Activated CD4-positive, alpha-beta T cell treated with anti-CD3 and anti-CD28 coated beads, Interleukin-2, amount 10 ng/mL, durations not matched to agents 24 days and 14 days (primary cell): Measurements from ENCODE around the gene SLC36A2. TPM values are rescaled to one million over a fixed set of nuclear protein-coding genes. Genes with fewer than 3 reads are reported as not detected.
"Not testable (repeated sequence)": the region's sequence is repeated elsewhere in the genome, so short reads cannot be mapped to it uniquely, and the experiment has no call there.

ENCODE experiments used
- DNase-seq: peaks from one replicate; pipeline ENCODE4 v3.0.0; 2022
- H3K27ac Mint-ChIP-seq: one replicate; pipeline ENCODE4 v1.8.0; 2022; ENCODE audit warnings: mild to moderate bottlenecking, mixed read lengths
- H3K27me3 Mint-ChIP-seq: one replicate; pipeline ENCODE4 v1.8.0; 2022; ENCODE audit warnings: mixed read lengths
- H3K36me3 Mint-ChIP-seq: one replicate; pipeline ENCODE4 v1.8.0; 2022; ENCODE audit warnings: low read depth, mild to moderate bottlenecking, mixed read lengths
- H3K4me1 Mint-ChIP-seq: one replicate; pipeline ENCODE4 v1.8.0; 2021; ENCODE audit warnings: mixed read lengths
- H3K4me3 Mint-ChIP-seq: one replicate; pipeline ENCODE4 v1.8.0; 2022; ENCODE audit warnings: mild to moderate bottlenecking, moderate library complexity, mixed read lengths
- H3K9me3 Mint-ChIP-seq: one replicate; pipeline ENCODE4 v1.8.0; 2021; ENCODE audit warnings: mixed read lengths
- intact Hi-C: fragments of 100-400 bp; cut with micrococcal nuclease; formaldehyde crosslinking; loops from one replicate; pipeline ENCODE4 v1.15.1; 2023
- total RNA-seq: library from RNA; stranded (reverse); gene quantifications from 2 replicates; pipeline ENCODE4 v1.2.3, GENCODE V29; 2022

Gene SLC36A2
- total RNA-seq = not detected in 2 replicates

DNA sequence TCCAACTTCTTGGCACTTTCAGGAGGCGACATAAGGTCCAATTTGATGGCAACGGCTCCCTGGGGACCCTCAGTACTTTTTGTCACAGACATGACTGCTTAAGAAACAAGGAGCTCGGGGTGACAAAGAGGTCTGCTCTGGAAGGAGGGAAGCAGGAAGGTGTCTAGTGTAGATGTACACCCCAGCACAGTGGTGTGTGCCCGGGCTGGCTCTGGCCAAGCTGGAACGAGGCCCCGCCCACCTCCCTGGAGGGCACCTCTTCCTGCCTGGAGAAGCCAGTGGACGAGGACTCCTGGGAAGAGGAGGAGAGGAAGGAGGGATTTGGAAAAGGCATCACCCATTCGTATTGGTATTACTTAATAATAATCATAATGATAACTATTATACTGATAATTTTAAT, at the start of gene SLC36A2:
Gene SLC36A2 (minus strand): TSS at position 191 of the 400 bp plus-strand sequence. CDS start 99 bp downstream, at position 92.
- no peak for DNase-seq
- H3K36me3 Mint-ChIP-seq = no peaks in the 10 kb centered on the region
- H3K4me3 Mint-ChIP-seq = no peak within 1 kb of the TSS
- H3K27me3 Mint-ChIP-seq = peaks cover 15% of the 10 kb centered on the region
- no peaks in the 10 kb centered on the region for H3K9me3 Mint-ChIP-seq
- H3K27ac Mint-ChIP-seq = no peak within 1 kb of the TSS
- intact Hi-C loops = no loop called here
- no peaks in the 10 kb centered on the region for H3K4me1 Mint-ChIP-seq

DNA sequence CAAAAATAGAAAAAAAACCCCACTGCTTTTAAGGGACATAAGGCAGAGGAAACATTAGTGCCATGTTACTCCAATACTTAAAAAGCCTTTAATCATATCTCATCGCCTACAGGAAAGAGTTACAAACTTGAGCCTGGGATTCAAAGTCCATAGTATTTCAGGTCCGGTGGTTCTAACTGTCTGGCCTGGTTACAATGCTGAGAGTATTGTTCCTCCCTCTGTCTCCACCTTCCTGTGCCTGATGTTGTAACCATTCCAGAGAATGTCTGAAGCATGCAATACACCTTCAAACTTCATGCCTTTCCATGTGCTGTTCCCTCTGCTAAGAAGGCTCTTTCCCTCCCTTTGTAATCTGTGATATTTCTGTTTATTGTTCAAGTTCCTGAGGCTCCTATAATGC, 41.6 kb upstream of the SLC36A2 start:
- H3K27ac Mint-ChIP-seq = no peak overlapping the region
- H3K4me1 Mint-ChIP-seq = no peaks in the 10 kb centered on the region
- no peaks in the 10 kb centered on the region for H3K36me3 Mint-ChIP-seq
- peaks cover 6% of the 10 kb centered on the region for H3K27me3 Mint-ChIP-seq
- DNase-seq = no peak
- H3K9me3 Mint-ChIP-seq = peaks cover 8% of the 10 kb centered on the region
- intact Hi-C loops = no loop called here
- no peak overlapping the region for H3K4me3 Mint-ChIP-seq

GRCh38 chr5:151384106-151384505, 36.7 kb upstream of the SLC36A2 start:
- no peak for DNase-seq
- intact Hi-C loops = no loop called here
- H3K27me3 Mint-ChIP-seq = peaks cover 4% of the 10 kb centered on the region
- H3K9me3 Mint-ChIP-seq = peaks cover 3% of the 10 kb centered on the region
- H3K4me3 Mint-ChIP-seq = no peak overlapping the region
- H3K27ac Mint-ChIP-seq = no peak overlapping the region
- H3K4me1 Mint-ChIP-seq = no peaks in the 10 kb centered on the region
- H3K36me3 Mint-ChIP-seq = no peaks in the 10 kb centered on the region

GRCh38 chr5:151383011-151383410, 35.7 kb upstream of the SLC36A2 start:
- Mint-ChIP-seq H3K36me3 (no peaks in the 10 kb centered on the region), H3K9me3 (no peaks in the 10 kb centered on the region), H3K27me3 (peaks cover 4% of the 10 kb centered on the region), H3K27ac (no peak overlapping the region), H3K4me1 (no peaks in the 10 kb centered on the region), H3K4me3 (no peak overlapping the region)
- DNase-seq = peak; percentile 48
- intact Hi-C loops = no loop called here

GRCh38 chr5:151382576-151382975, 35.2 kb upstream of the SLC36A2 start:
- Mint-ChIP-seq H3K4me1 (no peaks in the 10 kb centered on the region), H3K27me3 (peaks cover 3% of the 10 kb centered on the region), H3K4me3 (no peak overlapping the region), H3K9me3 (no peaks in the 10 kb centered on the region), H3K36me3 (no peaks in the 10 kb centered on the region), H3K27ac (no peak overlapping the region)
- intact Hi-C loops = no loop called here
- DNase-seq = no peak

- H3K36me3 Mint-ChIP-seq = no peaks in the 10 kb centered on the region
- no peak overlapping the region for H3K4me3 Mint-ChIP-seq
- H3K9me3 Mint-ChIP-seq = no peaks in the 10 kb centered on the region
- intact Hi-C loops = no loop called here
- H3K4me1 Mint-ChIP-seq = no peaks in the 10 kb centered on the region
- H3K27me3 Mint-ChIP-seq = peaks cover 3% of the 10 kb centered on the region
- no peak overlapping the region for H3K27ac Mint-ChIP-seq
- DNase-seq = peak; percentile 50
These were observed 34.5 kb upstream of the SLC36A2 start for GRCh38 chr5:151381899-151382298.

DNA sequence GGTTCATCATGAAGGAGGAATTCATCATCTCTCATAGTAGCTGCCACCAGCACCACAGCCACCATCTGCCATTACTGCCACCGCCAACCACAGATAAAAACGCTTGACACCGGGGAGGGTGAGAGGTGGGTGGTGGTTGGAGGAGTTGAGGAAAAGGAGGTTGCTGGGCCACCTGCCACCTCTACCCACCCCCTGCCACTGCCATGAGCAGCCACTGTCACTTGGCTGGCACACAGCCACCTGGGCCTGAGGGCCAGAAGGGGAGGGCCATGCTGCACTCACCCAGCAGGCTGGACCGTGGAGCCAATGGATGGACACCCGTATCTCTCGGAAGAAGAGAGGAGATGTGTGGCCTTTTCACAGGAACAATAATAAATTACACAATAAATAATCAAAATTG, 31.3 kb upstream of the SLC36A2 start:
- no peak overlapping the region for H3K27ac Mint-ChIP-seq
- H3K27me3 Mint-ChIP-seq = no peaks in the 10 kb centered on the region
- intact Hi-C loops = no loop called here
- H3K36me3 Mint-ChIP-seq = no peaks in the 10 kb centered on the region
- H3K9me3 Mint-ChIP-seq = no peaks in the 10 kb centered on the region
- no peak for DNase-seq
- no peak overlapping the region for H3K4me3 Mint-ChIP-seq
- H3K4me1 Mint-ChIP-seq = no peaks in the 10 kb centered on the region

GRCh38 chr5:151374539-151374938, 27.2 kb upstream of the SLC36A2 start:
- Mint-ChIP-seq H3K36me3 (no peaks in the 10 kb centered on the region), H3K4me3 (no peak overlapping the region), H3K27me3 (peaks cover 3% of the 10 kb centered on the region), H3K9me3 (no peaks in the 10 kb centered on the region), H3K27ac (no peak overlapping the region), H3K4me1 (no peaks in the 10 kb centered on the region)
- DNase-seq = no peak
- intact Hi-C loops = no loop called here

- H3K27me3 Mint-ChIP-seq, H3K36me3 Mint-ChIP-seq, DNase-seq, H3K4me3 Mint-ChIP-seq, H3K27ac Mint-ChIP-seq, H3K4me1 Mint-ChIP-seq, intact Hi-C loops: not testable (repeated sequence)
- H3K9me3 Mint-ChIP-seq = peaks cover 34% of the 10 kb centered on the region
These were observed 19.7 kb upstream of the SLC36A2 start for GRCh38 chr5:151367038-151367437.

GRCh38 chr5:151363673-151364072, 16.3 kb upstream of the SLC36A2 start:
- no peak overlapping the region for H3K4me3 Mint-ChIP-seq
- H3K27me3 Mint-ChIP-seq = peaks cover 3% of the 10 kb centered on the region
- no peak overlapping the region for H3K27ac Mint-ChIP-seq
- H3K9me3 Mint-ChIP-seq = peaks cover 30% of the 10 kb centered on the region
- H3K4me1 Mint-ChIP-seq = no peaks in the 10 kb centered on the region
- DNase-seq = no peak
- intact Hi-C loops = no loop called here
- no peaks in the 10 kb centered on the region for H3K36me3 Mint-ChIP-seq

DNA sequence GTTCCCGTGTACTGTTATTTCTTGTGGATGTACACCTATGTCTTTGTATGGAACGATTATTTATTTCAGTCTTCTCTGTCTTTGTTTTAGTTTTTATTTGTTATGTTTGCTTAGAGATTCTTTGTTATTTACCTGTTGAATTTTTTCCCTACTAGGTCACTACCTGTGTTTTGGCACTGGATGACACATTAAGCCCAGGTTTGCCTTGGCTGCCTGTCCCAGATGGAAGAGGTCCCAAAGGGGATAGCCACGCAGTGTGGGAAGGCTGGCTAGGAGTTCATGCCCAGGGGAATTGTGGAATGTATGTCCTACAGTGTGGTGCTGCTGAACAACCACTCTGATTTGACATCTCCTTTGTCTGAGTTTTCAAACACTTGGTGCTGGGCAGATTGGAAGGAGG, 15.6 kb upstream of the SLC36A2 start:
- Mint-ChIP-seq H3K36me3 (no peaks in the 10 kb centered on the region), H3K27ac (no peak overlapping the region), H3K4me3 (no peak overlapping the region), H3K27me3 (peaks cover 3% of the 10 kb centered on the region), H3K4me1 (no peaks in the 10 kb centered on the region), H3K9me3 (peaks cover 23% of the 10 kb centered on the region)
- intact Hi-C loops = no loop called here
- no peak for DNase-seq

GRCh38 chr5:151359391-151359790, 12.0 kb upstream of the SLC36A2 start:
- Mint-ChIP-seq H3K4me3 (no peak overlapping the region), H3K36me3 (no peaks in the 10 kb centered on the region), H3K4me1 (no peaks in the 10 kb centered on the region), H3K27me3 (peaks cover 6% of the 10 kb centered on the region), H3K9me3 (peaks cover 8% of the 10 kb centered on the region), H3K27ac (no peak overlapping the region)
- intact Hi-C loops = no loop called here
- no peak for DNase-seq

DNA sequence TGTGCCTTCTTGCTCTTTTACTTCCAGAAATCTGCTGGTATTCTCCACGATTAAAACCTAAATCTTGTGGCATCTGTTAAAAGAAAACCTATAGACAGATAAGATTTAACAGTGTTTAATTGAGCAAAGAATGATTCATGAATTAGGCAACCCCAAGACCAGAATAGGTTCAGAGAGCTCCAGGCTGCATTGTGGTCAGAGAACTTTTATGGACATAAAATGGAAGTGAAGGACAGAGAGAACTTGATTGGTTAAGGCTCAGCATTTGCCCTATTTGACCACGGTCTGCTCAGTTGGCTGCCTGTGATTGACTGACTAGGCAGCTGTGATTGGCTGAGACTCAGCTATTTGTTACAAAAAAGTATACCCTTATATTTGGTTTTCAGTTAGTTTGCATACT, 10.4 kb upstream of the SLC36A2 start:
- Mint-ChIP-seq H3K9me3 (no peaks in the 10 kb centered on the region), H3K36me3 (no peaks in the 10 kb centered on the region), H3K4me3 (no peak overlapping the region), H3K4me1 (no peaks in the 10 kb centered on the region), H3K27ac (no peak overlapping the region), H3K27me3 (peaks cover 3% of the 10 kb centered on the region)
- no peak for DNase-seq
- intact Hi-C loops = no loop called here

GRCh38 chr5:151357097-151357496, 9.7 kb upstream of the SLC36A2 start:
- H3K4me1 Mint-ChIP-seq = no peaks in the 10 kb centered on the region
- H3K27me3 Mint-ChIP-seq = peaks cover 4% of the 10 kb centered on the region
- H3K4me3 Mint-ChIP-seq = no peak overlapping the region
- no peak for DNase-seq
- H3K27ac Mint-ChIP-seq = no peak overlapping the region
- no peaks in the 10 kb centered on the region for H3K36me3 Mint-ChIP-seq
- intact Hi-C loops = no loop called here
- H3K9me3 Mint-ChIP-seq = no peaks in the 10 kb centered on the region

DNA sequence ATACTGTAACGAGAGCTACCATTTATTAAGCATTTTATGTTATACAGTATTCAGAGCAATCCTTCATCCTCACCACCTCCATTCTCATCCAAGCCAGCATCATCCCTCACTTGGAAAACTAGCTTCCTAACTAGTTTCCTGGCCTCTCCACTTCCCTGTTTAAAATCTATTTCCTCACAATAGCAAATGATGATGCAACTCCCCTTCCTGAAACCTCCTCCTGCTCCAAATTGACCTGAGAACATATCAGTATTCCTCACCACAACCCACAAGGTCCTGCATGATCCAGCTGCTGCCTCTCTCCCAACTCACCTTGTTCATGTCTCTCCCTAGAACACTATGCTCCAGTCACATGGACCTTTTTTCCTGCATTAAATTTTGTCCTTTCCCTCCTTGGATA, 4.3 kb upstream of the SLC36A2 start:
- Mint-ChIP-seq H3K9me3 (no peaks in the 10 kb centered on the region), H3K27ac (no peak overlapping the region), H3K27me3 (peaks cover 16% of the 10 kb centered on the region), H3K4me3 (no peak overlapping the region), H3K4me1 (no peaks in the 10 kb centered on the region), H3K36me3 (no peaks in the 10 kb centered on the region)
- intact Hi-C loops = no loop called here
- DNase-seq = no peak
